GM13977 (cell line): Measurements from ENCODE around the gene GKN2.

ENCODE experiments used
- DNase-seq: peaks from one replicate; pipeline ENCODE4 v3.0.0; 2012; ENCODE audit warnings: low spot score
- in situ Hi-C: fragments of 300-500 bp; cut with MboI; formaldehyde crosslinking; loops from one replicate; pipeline ENCODE4 v1.12.0; 2022; ENCODE audit warnings: low sequenced_read_pairs, low pct_unique_long_range_greater_than_20kb, mixed read lengths, inconsistent platforms; ENCODE audit not compliant: unreplicated experiment
- TF ChIP-seq, protein P1 (sequence below): IDR thresholded peaks from 2 replicates; pipeline ENCODE4 v1.5.1; 2012; ENCODE audit warnings: mild to moderate bottlenecking, control low read depth; ENCODE audit not compliant: insufficient read depth; ENCODE audit errors: extremely low read depth, missing control alignments

The GKN2 gene

DNA sequence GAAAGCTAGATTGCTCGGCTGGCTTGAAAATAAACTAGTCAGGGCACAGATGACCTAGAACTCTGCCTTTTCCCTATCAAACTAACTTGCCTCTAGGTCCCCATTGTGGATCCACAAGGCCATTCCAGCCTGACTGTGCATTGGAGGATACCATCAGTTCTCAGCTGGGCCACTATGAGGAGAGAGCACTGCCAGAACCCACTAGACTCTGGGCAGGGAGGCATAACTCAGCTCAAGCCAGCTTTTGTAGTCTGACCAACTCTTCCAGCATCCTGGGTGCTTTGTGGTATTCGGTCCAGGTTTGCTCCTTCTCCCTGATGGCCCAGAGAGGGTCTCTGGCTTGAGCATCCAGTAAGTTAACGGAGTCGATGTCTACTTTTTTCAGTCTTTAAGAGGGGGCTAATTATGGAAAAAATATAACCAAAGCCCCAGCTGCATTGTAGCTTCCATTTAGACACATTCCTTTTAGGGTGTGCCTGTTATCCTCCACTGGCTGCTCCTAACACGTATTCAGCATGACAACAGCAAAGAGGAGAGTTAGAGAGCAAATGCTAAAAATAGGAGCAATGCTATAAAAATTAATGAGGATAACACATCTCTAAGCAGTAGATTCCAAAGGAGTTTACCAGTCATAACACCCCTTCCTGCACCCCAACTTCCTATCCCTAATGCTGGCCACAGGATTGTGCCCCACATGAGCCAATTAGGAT is 15.2 kb downstream of the GKN2 start:
- TF ChIP-seq, protein P1, sequence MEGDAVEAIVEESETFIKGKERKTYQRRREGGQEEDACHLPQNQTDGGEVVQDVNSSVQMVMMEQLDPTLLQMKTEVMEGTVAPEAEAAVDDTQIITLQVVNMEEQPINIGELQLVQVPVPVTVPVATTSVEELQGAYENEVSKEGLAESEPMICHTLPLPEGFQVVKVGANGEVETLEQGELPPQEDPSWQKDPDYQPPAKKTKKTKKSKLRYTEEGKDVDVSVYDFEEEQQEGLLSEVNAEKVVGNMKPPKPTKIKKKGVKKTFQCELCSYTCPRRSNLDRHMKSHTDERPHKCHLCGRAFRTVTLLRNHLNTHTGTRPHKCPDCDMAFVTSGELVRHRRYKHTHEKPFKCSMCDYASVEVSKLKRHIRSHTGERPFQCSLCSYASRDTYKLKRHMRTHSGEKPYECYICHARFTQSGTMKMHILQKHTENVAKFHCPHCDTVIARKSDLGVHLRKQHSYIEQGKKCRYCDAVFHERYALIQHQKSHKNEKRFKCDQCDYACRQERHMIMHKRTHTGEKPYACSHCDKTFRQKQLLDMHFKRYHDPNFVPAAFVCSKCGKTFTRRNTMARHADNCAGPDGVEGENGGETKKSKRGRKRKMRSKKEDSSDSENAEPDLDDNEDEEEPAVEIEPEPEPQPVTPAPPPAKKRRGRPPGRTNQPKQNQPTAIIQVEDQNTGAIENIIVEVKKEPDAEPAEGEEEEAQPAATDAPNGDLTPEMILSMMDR: no peak
- DNase-seq: no peak
- in situ Hi-C loops: no loop called here

DNA sequence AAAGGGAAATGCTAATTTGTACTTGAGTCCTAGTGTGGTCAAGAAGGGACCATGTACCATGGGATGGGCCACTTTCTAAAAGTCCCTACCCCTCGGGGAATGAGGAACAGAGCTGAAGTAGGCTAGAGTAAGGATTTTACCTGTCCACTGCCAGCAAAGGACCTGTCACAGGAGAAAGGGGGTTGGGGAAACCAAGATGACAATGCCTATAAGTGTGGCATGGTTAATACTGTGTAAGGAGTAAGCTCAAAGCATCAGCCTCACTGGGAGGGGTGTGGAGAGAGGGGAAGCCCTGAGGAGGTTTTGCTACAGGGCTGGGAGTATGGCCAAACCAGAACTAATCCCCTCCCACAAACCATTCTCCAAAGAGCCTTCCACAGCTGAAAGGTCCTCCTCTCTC is 15.8 kb downstream of the GKN2 start:
- DNase-seq: no peak
- TF ChIP-seq, protein P1: no peak
- in situ Hi-C loops: no loop called here

DNA sequence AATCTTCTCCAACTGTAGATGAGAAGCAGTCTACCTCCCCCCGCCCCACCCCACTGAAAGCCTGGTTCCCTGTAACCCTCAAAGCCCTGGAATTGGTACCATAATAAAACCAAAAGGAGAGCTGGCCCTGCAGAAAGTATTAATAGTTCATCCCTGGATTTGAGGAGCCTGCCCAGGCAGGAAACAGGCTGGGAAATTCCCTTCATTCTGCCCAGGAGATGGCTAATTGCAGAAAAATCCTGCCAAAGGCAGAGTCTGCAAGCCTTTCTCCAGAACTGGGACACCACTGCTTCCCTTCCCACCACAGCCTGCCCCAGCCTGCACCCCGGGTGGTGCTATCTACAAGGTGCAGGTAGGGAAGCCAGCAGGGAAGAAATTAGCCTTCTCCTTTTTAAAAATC is 16.3 kb downstream of the GKN2 start:
- no peak for DNase-seq
- in situ Hi-C loops: no loop called here
- TF ChIP-seq, protein P1: no peak

DNA sequence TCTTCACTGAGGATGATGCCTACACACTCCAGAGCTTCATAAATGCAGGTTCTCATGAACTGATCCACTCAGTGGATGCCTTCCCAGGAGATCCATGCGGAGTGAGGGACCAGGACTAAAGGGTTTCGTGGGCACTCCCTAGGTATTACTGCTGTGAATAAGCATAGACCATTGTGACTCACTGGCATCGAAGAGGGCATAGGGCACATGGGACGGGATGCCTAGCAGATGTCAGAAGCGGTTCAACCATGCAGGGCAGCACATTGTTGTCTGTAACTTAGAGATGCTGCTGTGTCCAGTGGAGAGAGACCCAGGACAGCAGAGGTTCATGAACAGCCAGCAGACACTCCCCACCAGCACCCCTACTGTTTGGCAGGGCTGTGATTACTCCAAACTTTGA is 17.2 kb downstream of the GKN2 start:
- DNase-seq: no peak
- TF ChIP-seq, protein P1: no peak
- in situ Hi-C loops: no loop called here

DNA sequence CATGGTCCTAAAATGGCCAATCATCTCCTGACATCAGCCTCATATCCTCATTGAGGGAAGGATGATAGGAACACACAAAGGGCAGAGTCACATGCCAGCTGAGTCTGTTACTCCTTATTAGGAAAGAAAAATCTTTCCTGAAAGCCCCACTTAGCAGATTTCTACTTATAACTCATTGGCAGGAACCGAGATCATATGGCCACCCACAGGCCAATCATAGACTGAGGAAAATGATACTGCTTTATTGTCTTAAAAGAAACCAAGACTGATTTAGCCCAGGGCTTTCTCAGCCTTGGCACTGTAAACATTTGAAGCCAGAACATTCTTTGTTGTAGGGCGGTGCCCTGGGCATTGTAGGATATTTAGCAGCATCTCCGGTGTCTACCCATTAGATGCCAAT is 18.7 kb downstream of the GKN2 start:
- TF ChIP-seq, protein P1: no peak
- no peak for DNase-seq
- in situ Hi-C loops: no loop called here

DNA sequence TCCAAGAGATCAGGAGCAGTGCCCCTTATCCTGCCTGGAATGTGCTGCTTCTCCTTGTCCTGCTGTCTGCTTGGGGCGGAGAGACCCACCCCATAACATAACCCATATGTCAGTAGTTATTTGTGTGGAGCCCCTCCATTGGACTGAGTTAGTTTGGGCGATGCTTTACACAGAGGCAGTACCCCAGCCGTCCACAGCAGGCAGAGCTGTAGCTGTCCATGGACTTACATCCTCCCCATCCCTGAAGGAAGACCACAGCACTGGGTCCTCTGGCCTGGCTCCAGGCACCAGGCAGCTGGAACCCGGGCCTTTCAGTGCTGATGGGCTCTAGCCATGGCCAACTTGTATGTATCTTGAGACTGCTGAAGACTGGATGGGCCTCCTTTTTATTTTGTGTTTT is 20.3 kb downstream of the GKN2 start:
- TF ChIP-seq, protein P1: no peak
- no peak for DNase-seq
- in situ Hi-C loops: no loop called here

DNA sequence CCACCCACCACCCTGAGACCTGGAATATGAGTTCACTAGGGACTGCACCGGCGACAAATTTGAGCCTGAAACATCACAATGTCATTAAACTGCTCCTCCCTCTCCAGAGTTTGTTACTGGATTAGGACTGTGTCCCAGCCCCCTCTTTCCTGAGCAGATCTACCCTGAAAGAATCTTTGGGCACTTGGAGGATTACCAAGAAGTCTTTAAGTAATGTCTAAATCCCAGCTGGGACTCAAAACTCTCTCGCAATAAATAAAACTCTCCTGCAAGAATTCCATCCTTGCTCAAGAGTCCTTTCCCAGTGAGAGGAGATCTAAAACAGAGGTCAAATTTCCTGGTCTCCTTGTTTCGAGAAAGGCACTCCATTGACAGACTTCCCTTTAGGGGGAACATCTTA is 20.9 kb downstream of the GKN2 start:
- no peak for DNase-seq
- TF ChIP-seq, protein P1: no peak
- in situ Hi-C loops: no loop called here
